GM04504 (cell line): ENCODE results near the gene APOA1.
A peak's percentile ranks its signal among the peaks of the same experiment; 100 is the strongest.
"Not testable (repeated sequence)": the region's sequence is repeated elsewhere in the genome, so short reads cannot be mapped to it uniquely, and the experiment has no call there.

Source experiments
- DNase-seq: peaks from one replicate; pipeline ENCODE4 v3.0.0-alpha.2; 2012; ENCODE audit warnings: low read depth

APOA1 gene

GRCh38 chr11:116857936-116858335 is 20.5 kb upstream of the APOA1 start:
- DNase-seq = no peak

- no peak for DNase-seq
Measured at GRCh38 chr11:116857316-116857715, 19.9 kb upstream of the APOA1 start.

GRCh38 chr11:116856423-116856822 is 19.0 kb upstream of the APOA1 start:
- DNase-seq = no peak

- no peak for DNase-seq
Measured at GRCh38 chr11:116855413-116855812, 18.0 kb upstream of the APOA1 start.

- DNase-seq = peak; percentile 91
Measured at GRCh38 chr11:116853461-116854073, 16.1 kb upstream of the APOA1 start.

- no peak for DNase-seq
Measured at GRCh38 chr11:116852261-116853031, 15.0 kb upstream of the APOA1 start.

GRCh38 chr11:116851626-116852025 is 14.2 kb upstream of the APOA1 start:
- no peak for DNase-seq

- DNase-seq = no peak
Measured at GRCh38 chr11:116849486-116849885, 12.1 kb upstream of the APOA1 start.

- no peak for DNase-seq
Measured at GRCh38 chr11:116849060-116849459, 11.6 kb upstream of the APOA1 start.

- no peak for DNase-seq
Measured at GRCh38 chr11:116847612-116848011, 10.2 kb upstream of the APOA1 start.

GRCh38 chr11:116844722-116845121 is 7.3 kb upstream of the APOA1 start:
- DNase-seq = no peak

- DNase-seq = no peak
Measured at GRCh38 chr11:116843661-116844060, 6.2 kb upstream of the APOA1 start.

- no peak for DNase-seq
Measured at GRCh38 chr11:116842909-116843308, 5.5 kb upstream of the APOA1 start.

GRCh38 chr11:116842117-116842516 is 4.7 kb upstream of the APOA1 start:
- no peak for DNase-seq

- no peak for DNase-seq
Measured at GRCh38 chr11:116840746-116841296, 3.4 kb upstream of the APOA1 start.

GRCh38 chr11:116840224-116840745 is 2.9 kb upstream of the APOA1 start:
- no peak for DNase-seq

GRCh38 chr11:116838321-116839084 is 1.1 kb upstream of the APOA1 start:
- DNase-seq = no peak

- no peak for DNase-seq
Measured at GRCh38 chr11:116836632-116836991, 810 bp downstream of the APOA1 start.

- DNase-seq = peak; percentile 86
Measured at GRCh38 chr11:116835791-116836631, 1.4 kb downstream of the APOA1 start.

- DNase-seq = no peak
Measured at GRCh38 chr11:116835042-116835772, 2.2 kb downstream of the APOA1 start.

- DNase-seq = not testable (repeated sequence)
Measured at GRCh38 chr11:116834535-116835041, 2.8 kb downstream of the APOA1 start.
